LNCAP (cell line): Measurements from ENCODE around the gene GATC.

Experiments used
- TF ChIP-seq, protein P1 (sequence below): fragments of 450-650 bp; IDR thresholded peaks from 2 replicates; pipeline ENCODE4 v1.5.1; 2017; ENCODE audit warnings: mild to moderate bottlenecking

The GATC gene, protein sequence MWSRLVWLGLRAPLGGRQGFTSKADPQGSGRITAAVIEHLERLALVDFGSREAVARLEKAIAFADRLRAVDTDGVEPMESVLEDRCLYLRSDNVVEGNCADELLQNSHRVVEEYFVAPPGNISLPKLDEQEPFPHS

DNA sequence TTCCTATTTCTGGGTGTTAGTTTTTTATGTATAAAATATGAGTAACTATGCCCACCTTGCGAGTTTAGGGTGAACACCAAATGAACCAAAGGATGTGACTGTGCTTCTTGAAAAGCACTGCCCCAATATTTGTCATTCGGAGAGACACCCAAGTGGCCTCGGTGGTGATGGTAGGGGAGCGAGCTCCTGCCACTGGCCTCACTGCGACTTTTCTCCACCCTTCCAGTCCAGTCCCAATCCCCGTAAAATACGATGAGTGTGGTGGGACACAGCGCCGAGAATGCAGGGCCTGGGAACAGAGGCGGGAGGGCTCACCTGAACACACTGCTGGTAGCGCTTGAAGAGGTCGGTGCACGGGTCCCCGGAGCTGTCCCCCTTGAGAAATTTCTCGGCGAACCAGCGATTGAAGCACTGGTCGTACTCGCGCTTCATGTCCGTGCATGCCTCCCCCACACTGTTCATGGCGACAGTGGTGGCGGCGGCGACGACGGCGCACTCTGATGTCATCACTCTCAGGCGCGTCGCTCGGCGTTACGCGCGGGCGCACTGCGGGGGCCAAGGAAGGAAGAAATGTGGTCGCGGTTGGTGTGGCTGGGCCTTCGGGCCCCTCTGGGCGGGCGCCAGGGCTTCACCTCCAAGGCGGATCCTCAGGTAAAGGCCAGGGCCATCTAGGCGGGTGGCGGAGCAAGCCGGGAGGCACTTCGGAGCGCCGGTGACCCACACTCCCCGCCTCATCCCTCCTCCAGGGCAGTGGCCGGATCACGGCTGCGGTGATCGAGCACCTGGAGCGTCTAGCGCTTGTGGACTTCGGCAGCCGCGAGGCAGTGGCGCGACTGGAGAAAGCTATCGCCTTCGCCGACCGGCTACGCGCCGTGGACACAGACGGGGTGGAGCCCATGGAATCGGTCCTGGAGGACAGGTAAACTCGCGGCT is at the start of gene GATC, which contains the start of gene TRIAP1:
TSS of gene GATC (plus strand) at position 534 of the 933 bp plus-strand sequence. CDS start at position 571, 37 bp downstream.
TSS of gene TRIAP1 (minus strand) at position 474 of the 933 bp plus-strand sequence. CDS start at position 462, 12 bp downstream.
- TF ChIP-seq, protein P1, sequence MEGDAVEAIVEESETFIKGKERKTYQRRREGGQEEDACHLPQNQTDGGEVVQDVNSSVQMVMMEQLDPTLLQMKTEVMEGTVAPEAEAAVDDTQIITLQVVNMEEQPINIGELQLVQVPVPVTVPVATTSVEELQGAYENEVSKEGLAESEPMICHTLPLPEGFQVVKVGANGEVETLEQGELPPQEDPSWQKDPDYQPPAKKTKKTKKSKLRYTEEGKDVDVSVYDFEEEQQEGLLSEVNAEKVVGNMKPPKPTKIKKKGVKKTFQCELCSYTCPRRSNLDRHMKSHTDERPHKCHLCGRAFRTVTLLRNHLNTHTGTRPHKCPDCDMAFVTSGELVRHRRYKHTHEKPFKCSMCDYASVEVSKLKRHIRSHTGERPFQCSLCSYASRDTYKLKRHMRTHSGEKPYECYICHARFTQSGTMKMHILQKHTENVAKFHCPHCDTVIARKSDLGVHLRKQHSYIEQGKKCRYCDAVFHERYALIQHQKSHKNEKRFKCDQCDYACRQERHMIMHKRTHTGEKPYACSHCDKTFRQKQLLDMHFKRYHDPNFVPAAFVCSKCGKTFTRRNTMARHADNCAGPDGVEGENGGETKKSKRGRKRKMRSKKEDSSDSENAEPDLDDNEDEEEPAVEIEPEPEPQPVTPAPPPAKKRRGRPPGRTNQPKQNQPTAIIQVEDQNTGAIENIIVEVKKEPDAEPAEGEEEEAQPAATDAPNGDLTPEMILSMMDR = no peak

DNA sequence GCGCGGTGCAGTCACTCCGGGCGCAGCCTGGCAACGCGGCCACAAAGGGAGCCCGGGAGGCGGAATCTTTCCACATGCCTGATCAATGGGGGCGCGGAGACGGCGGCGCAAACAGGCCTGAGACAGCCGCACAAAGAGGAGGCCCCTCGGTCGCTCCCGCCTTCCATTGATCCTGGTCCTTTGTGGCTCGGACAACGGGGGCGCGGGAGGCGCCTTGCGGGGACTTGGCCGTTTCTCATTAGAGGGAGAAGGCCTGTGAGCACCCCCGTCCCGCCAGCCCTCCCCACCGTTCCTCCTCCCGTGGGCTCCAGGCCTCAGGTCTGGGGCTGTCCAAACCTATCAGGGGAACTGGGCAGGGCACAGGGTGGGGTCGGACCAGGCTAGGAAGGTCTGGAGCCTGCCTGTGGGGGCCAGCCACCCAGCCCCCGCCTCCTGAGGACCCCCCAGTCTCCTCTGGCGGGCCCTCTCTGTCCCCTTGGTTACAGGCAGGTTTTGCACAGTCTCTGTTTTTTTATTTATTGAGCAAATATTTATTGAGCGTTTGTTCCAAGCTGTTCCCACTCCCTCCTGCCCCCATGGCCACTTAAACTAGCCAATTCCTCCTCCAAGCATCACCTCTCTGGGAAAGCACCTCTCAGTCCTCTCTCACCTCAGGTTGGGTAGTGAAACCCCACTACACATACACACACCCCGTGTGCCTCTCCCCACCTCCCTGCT is 48.3 kb upstream of the GATC start:
- TF ChIP-seq, protein P1 = no peak

DNA sequence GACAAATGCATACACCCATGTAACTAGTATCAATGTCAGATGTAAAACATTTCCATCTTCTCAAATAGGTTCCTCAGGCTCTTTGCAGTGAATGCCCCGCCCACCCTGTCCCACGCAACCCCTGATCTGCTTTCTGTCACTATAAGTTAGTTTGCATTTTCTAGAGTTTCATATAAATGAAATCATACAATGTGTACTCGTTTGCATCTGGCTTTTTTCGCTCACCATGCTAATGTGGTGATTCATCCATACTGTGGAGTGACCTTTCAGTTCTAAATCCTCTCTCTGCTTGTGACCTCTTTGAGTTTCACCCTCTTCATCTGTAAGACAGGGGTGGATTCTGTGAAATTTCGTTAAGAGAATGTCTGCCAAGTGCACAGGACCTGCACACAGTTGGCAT is 46.7 kb upstream of the GATC start:
- TF ChIP-seq, protein P1 = no peak

DNA sequence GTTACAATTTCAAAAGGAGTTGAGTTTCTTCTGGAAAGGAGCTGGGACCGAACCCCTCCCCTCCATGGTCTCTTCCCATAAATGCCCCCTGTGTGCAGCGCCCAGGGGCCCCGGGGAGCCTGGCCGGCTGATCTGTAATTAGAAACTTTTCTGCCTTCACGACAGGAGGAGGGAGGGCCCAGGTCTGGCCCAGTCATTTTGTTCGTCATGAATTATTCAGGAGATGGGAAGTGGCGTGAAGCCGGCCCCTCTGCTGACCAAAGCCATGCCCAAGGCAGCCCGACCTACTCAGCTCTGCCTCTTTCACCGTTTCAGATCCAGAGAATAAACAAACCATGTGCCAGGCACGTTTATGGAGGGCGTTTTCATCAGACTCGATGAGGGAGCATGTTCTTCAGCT is 44.0 kb upstream of the GATC start:
- TF ChIP-seq, protein P1 = no peak

DNA sequence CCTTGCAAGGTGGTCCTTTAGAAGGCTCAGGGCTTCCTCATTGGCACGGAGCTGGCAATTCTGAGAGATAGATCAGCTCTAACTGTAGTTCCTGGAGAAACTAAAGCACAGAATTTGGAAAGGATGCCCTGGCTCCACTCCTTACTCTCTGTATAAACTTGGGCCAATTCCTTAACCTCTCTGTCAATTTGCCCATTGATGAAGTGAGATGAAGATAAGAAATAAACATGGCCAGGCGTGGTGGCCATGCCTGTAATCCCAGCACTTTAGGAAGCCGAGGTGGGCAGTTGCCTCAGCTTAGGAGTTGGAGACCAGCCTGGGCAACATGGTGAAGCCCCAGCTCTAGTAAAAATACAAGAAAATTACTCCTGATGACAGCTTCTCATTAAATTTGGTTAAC is 42.4 kb upstream of the GATC start:
- TF ChIP-seq, protein P1 = no peak

DNA sequence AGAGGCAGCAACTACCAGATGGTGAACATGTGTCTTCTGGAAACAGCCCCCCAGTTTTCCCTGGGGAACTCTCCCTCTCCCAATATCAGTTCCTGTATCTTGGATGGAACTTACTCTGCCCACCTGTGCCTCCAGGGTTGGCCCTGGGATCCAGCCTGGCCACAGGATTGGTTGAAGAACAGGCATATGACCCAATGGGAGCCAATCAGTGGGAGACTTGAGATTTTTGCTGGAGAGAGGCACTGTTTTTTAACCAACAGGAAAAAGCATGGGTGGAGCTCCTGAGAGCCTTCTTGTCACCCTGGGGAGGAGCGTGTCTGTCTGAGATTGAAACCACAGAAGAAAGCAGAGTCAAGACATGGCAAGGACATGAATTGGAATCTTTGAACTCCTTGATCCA is 42.0 kb upstream of the GATC start:
- TF ChIP-seq, protein P1 = no peak

DNA sequence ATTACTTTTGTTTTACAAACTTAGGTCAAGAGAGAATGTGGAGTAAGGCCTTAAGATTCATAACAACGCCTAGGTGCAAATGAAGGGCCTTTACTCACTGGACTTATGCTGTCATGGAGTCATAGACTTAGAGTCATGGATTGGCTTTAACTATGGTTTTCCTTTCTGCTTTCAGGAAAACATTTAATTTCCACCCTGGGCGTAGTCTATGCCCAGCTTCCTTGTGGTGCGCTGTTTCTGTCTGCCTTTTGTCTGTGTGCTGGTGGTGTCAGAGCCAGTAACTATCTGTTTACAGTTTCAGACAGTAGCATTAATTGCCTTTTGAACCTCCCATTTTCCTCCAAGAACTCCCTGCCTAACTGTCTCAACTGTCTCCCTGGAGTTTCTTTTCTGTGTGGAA is 40.2 kb upstream of the GATC start:
- TF ChIP-seq, protein P1 = no peak
